Breast epithelium (tissue), 4 donors: ENCODE measurements around the gene C1GALT1. TPM values are rescaled to one million over a fixed set of nuclear protein-coding genes. Genes with fewer than 3 reads are reported as not detected.

Source experiments
- DNase-seq, 2 donors: peaks; one replicate each; pipeline ENCODE4 v3.0.0-alpha.2; 2019; ENCODE audit warnings: low spot score in 2 of 2
- H3K27ac ChIP-seq, 2 donors: fragments of 200-600 bp; sonication (generic) in 1 of 2; one replicate each; pipeline ENCODE4 v1.5.1; 2016 to 2019; ENCODE audit warnings: mild to moderate bottlenecking in 1 of 2
- H3K27me3 ChIP-seq, 2 donors: fragments of 200-600 bp; sonication (generic) in 1 of 2; one replicate each; pipeline versions ENCODE4 v1.5.1 to v1.6.0; 2017 to 2019; ENCODE audit warnings: control low read depth in 1 of 2, mild to moderate bottlenecking in 1 of 2
- H3K36me3 ChIP-seq: fragments of 200-600 bp; one replicate; pipeline ENCODE4 v1.5.1; 2019
- H3K4me1 ChIP-seq, 2 donors: fragments of 200-600 bp; sonication (generic); one replicate each; pipeline ENCODE4 v1.5.1; 2016 to 2019; ENCODE audit warnings: control low read depth in 1 of 2
- H3K4me3 ChIP-seq, 3 donors: fragments of 200-600 bp; sonication (generic); 1 replicate in 2 of 3; 2 replicates in 1 of 3; pipeline ENCODE4 v1.5.1; 2016 to 2019; ENCODE audit warnings: mild to moderate bottlenecking in 3 of 3, moderate library complexity in 2 of 3
- H3K9me3 ChIP-seq, 2 donors: fragments of 200-600 bp; sonication (generic) in 1 of 2; one replicate each; pipeline ENCODE4 v1.5.1; 2016 to 2019; ENCODE audit warnings: control low read depth in 1 of 2
- CTCF ChIP-seq, 3 donors: fragments of 450-650 bp; IDR thresholded peaks; one replicate each; pipeline ENCODE4 v1.5.1; 2016 to 2017; ENCODE audit warnings: antibody characterized with exemption in 3 of 3, mild to moderate bottlenecking in 3 of 3, moderate library complexity in 3 of 3
- POLR2A ChIP-seq: fragments of 450-650 bp; IDR thresholded peaks from one replicate; pipeline ENCODE4 v1.6.1; 2016; ENCODE audit warnings: antibody characterized with exemption, mild to moderate bottlenecking, moderate library complexity
- POLR2AphosphoS5 ChIP-seq, 3 donors: sonication (generic); formaldehyde crosslinking; IDR thresholded peaks; one replicate each; pipeline ENCODE4 v1.6.1; 2017; ENCODE audit warnings: antibody characterized with exemption in 3 of 3
- intact Hi-C: fragments of 100-400 bp; cut with DNase I; formaldehyde crosslinking; loops from one replicate; pipeline ENCODE4 v1.15.1; 2023; ENCODE audit warnings: low total_unique reads
- total RNA-seq, 3 donors: library from RNA; depleted of rRNA; stranded (reverse); fragments of >200 nt; gene quantifications; one replicate each; pipeline ENCODE4 v1.1.0, GENCODE V29; 2016

C1GALT1 gene
- total RNA-seq, 3 donors from 2014 or later: 30.8 to 35.5 (median 34.7) TPM

GRCh38 chr7:7231000-7231399 lies 48.7 kb downstream of the C1GALT1 start:
- Histone ChIP-seq H3K27ac (no peak overlapping the region), H3K36me3 (no peaks in the 10 kb centered on the region), H3K4me3 (no peak overlapping the region), H3K4me1 (no peaks in the 10 kb centered on the region), H3K27me3 (no peaks in the 10 kb centered on the region), H3K9me3 (no peaks in the 10 kb centered on the region)
- intact Hi-C loops: no loop called here
- TF ChIP-seq POLR2AphosphoS5 (IDR thresholded peaks at IDR 0.05): no peak
- TF ChIP-seq POLR2A: no peak
- no peak for TF ChIP-seq CTCF (IDR thresholded peaks at IDR 0.05)
- no peak for DNase-seq

GRCh38 chr7:7231865-7232264 lies 49.5 kb downstream of the C1GALT1 start:
- no peak overlapping the region for H3K4me3 ChIP-seq
- H3K4me1 ChIP-seq: no peaks in the 10 kb centered on the region
- no peak for TF ChIP-seq CTCF (IDR thresholded peaks at IDR 0.05)
- no peak for TF ChIP-seq POLR2A
- no peak for TF ChIP-seq POLR2AphosphoS5 (IDR thresholded peaks at IDR 0.05)
- H3K9me3 ChIP-seq: no peaks in the 10 kb centered on the region
- DNase-seq: no peak
- H3K27ac ChIP-seq: no peak overlapping the region
- intact Hi-C loops: no loop called here
- H3K36me3 ChIP-seq: no peaks in the 10 kb centered on the region
- no peaks in the 10 kb centered on the region for H3K27me3 ChIP-seq

- no peaks in the 10 kb centered on the region for H3K27me3 ChIP-seq
- intact Hi-C loops: no loop called here
- TF ChIP-seq POLR2A (no peak), CTCF (IDR thresholded peaks at IDR 0.05) (no peak), POLR2AphosphoS5 (IDR thresholded peaks at IDR 0.05) (no peak)
Observed at GRCh38 chr7:7235347-7235746, 53.0 kb downstream of the C1GALT1 start.

GRCh38 chr7:7236041-7236440 lies 53.7 kb downstream of the C1GALT1 start:
- TF ChIP-seq POLR2A (no peak), CTCF (IDR thresholded peaks at IDR 0.05) (no peak), POLR2AphosphoS5 (IDR thresholded peaks at IDR 0.05) (no peak)
- H3K9me3 ChIP-seq: no peaks in the 10 kb centered on the region
- intact Hi-C loops: no loop called here
- no peak overlapping the region for H3K4me3 ChIP-seq
- H3K36me3 ChIP-seq: no peaks in the 10 kb centered on the region
- H3K4me1 ChIP-seq: no peaks in the 10 kb centered on the region
- H3K27ac ChIP-seq: no peak overlapping the region
- H3K27me3 ChIP-seq: no peaks in the 10 kb centered on the region
- no peak for DNase-seq

More at GRCh38 chr7:7235347-7235746, 53.0 kb downstream of the C1GALT1 start:
- H3K27ac ChIP-seq: no peak overlapping the region
- H3K9me3 ChIP-seq: no peaks in the 10 kb centered on the region
- no peaks in the 10 kb centered on the region for H3K36me3 ChIP-seq
- no peak overlapping the region for H3K4me3 ChIP-seq
- H3K4me1 ChIP-seq: no peaks in the 10 kb centered on the region
- DNase-seq: no peak

GRCh38 chr7:7237201-7237977 lies 55.0 kb downstream of the C1GALT1 start:
- Histone ChIP-seq H3K36me3 (no peaks in the 10 kb centered on the region), H3K27me3 (no peaks in the 10 kb centered on the region), H3K4me3 (no peak overlapping the region), H3K9me3 (no peaks in the 10 kb centered on the region), H3K4me1 (no peaks in the 10 kb centered on the region), H3K27ac (no peak overlapping the region)
- DNase-seq: no peak
- intact Hi-C loops: no loop called here
- TF ChIP-seq POLR2AphosphoS5 (IDR thresholded peaks at IDR 0.05) (no peak), CTCF (IDR thresholded peaks at IDR 0.05) (no peak)
